PC-3 (cell line): ENCODE results near the gene PKIG.

Experiments
- EZH2 ChIP-seq: fragments of 300-600 bp; sonication (generic); IDR thresholded peaks from one replicate; pipeline ENCODE4 v1.6.1; 2017; ENCODE audit warnings: antibody characterized with exemption, mild to moderate bottlenecking, low read length; ENCODE audit not compliant: unreplicated experiment
- EZH2phosphoT487 ChIP-seq: fragments of 300-600 bp; sonication (generic); IDR thresholded peaks from 2 replicates; pipeline ENCODE4 v1.6.1; 2018; ENCODE audit warnings: mild to moderate bottlenecking, antibody characterized with exemption, low read length, borderline replicate concordance
- TF ChIP-seq, protein P1 (sequence below): fragments of 300-600 bp; sonication (generic); conservative IDR thresholded peaks from 2 replicates; pipeline ENCODE4 v1.5.1; 2017; ENCODE audit warnings: antibody characterized with exemption, low read depth, mild to moderate bottlenecking, low read length

DNA sequence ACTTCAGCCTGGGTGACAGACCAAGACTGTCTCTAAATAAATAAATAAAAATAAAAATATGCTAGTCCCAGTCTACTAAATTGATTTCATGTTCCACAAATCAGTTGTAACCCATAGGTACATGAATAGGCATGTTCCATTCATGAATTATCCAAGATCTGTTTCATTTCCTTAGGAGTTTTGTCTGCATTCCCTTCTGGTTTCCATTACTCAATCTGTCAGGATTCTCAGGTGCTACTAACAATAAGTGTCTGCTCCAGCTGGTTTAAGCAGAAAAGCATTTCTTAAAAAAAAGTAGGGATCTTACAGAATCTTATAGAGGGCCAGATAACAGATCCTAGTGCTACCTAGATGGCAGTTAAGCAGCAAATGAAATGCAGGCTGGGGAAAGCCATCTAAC lies 15.6 kb upstream of the PKIG start:
- no peak for TF ChIP-seq EZH2phosphoT487
- TF ChIP-seq, protein P1, sequence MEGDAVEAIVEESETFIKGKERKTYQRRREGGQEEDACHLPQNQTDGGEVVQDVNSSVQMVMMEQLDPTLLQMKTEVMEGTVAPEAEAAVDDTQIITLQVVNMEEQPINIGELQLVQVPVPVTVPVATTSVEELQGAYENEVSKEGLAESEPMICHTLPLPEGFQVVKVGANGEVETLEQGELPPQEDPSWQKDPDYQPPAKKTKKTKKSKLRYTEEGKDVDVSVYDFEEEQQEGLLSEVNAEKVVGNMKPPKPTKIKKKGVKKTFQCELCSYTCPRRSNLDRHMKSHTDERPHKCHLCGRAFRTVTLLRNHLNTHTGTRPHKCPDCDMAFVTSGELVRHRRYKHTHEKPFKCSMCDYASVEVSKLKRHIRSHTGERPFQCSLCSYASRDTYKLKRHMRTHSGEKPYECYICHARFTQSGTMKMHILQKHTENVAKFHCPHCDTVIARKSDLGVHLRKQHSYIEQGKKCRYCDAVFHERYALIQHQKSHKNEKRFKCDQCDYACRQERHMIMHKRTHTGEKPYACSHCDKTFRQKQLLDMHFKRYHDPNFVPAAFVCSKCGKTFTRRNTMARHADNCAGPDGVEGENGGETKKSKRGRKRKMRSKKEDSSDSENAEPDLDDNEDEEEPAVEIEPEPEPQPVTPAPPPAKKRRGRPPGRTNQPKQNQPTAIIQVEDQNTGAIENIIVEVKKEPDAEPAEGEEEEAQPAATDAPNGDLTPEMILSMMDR: no peak
- TF ChIP-seq EZH2: no peak
